Measurements from ENCODE around the gene MPEG1.

Gene MPEG1

DNA sequence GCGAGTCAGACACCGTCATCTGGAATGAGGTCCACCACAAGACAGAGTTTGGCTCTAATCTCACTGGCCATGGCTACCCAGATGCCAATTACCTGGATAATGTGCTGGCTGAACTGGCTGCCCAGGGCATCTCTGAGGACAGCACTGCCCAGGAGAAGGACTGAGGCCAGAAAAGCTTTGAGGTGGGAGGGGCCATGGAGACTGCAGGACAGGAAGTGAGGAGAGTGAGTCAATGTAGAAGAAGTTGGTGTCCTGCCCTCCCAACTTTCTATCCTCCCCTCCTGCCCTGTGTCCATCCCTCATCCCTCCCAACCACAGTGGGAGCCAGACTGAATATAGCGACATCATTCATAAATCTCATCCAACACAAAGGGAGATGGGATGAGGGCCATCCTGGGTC lies 8.0 kb downstream of the MPEG1 start:
- no peak for DNase-seq (ENCODE audit: low spot score)
- TF ChIP-seq CTCF (IDR thresholded peaks at IDR 0.05; ENCODE audit: extremely low read depth, insufficient read depth, missing control alignments), result no peak
- in situ Hi-C loops (cut with MboI; ENCODE audit: low pct_unique_long_range_greater_than_20kb, low sequenced_read_pairs, unreplicated experiment), result no loop called here

DNA sequence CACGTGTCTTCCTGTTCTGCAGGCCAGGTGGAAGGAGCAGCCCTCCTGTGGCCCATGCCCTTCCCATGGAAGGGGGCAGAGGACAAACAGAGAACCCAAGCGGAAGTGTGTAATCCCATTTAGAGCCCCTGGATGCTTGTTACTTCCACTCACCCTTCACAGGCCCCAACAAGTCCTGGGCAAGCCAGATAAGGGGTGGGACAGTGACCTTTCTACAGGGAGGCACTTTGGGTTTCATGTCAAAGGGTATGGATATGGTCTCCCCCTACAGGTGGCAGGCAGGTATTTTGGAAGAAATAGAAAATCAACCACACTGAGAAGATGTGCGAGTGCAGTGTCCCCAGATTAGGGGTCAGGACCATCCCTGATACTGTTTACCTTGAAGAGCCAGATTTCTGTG lies 11.4 kb downstream of the MPEG1 start:
- in situ Hi-C loops (cut with MboI; ENCODE audit: low pct_unique_long_range_greater_than_20kb, low sequenced_read_pairs, unreplicated experiment), result no loop called here
- peak; percentile 47 for TF ChIP-seq CTCF (IDR thresholded peaks at IDR 0.05; ENCODE audit: extremely low read depth, insufficient read depth, missing control alignments)
- DNase-seq (ENCODE audit: low spot score), result no peak

GRCh38 chr11:59200423-59200746 lies 12.3 kb downstream of the MPEG1 start:
- no peak for TF ChIP-seq CTCF (IDR thresholded peaks at IDR 0.05; ENCODE audit: extremely low read depth, insufficient read depth, missing control alignments)
- DNase-seq (ENCODE audit: low spot score), result no peak
- in situ Hi-C loops (cut with MboI; ENCODE audit: low pct_unique_long_range_greater_than_20kb, low sequenced_read_pairs, unreplicated experiment), result no loop called here

DNA sequence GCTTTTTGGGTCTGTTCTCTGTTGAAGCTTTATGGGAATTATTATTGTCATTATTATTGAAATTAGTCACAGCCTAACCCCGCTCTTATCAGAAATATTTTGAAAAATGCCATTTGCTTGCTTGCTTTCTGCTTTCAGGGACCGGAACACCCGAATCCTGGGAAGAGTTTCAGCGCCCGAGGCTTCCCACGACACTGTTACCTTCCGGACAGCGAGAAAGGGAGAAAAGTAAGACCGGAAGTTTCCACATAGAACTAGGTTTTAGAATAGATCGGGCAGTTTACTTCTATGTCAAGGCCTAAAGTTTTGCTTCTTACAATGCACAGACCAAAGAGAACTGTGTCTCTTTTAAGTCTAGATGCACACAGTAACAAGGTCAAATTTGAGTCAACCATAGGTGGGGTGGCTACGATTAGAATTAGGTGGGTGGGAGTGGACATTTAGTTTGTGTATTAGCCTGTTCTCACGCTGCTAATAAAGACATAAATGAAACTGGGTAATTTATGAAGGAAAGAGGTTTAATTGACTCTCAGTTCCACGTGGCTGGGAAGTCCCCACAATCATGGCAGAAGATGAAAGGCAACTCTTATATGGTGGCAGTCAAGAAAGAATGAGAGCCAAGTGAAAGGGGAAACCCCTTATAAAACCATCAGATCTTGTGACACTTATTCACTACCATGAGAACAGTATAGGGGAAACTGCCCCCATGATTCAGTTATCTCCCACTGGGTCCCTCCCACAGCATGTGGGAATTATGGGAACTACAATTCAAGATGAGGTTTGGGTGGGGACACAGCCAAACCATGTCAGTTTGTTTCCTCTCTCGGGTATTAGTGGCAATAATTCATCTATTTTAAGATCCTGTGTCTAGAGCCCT lies 12.9 kb downstream of the MPEG1 start:
- no peak for TF ChIP-seq CTCF (IDR thresholded peaks at IDR 0.05; ENCODE audit: extremely low read depth, insufficient read depth, missing control alignments)
- in situ Hi-C loops (cut with MboI; ENCODE audit: low pct_unique_long_range_greater_than_20kb, low sequenced_read_pairs, unreplicated experiment), result no loop called here
- DNase-seq (ENCODE audit: low spot score), result peak; percentile 50

GRCh38 chr11:59198726-59199125 lies 14.0 kb downstream of the MPEG1 start:
- TF ChIP-seq CTCF (IDR thresholded peaks at IDR 0.05; ENCODE audit: extremely low read depth, insufficient read depth, missing control alignments), result no peak
- DNase-seq (ENCODE audit: low spot score), result no peak
- in situ Hi-C loops (cut with MboI; ENCODE audit: low pct_unique_long_range_greater_than_20kb, low sequenced_read_pairs, unreplicated experiment), result no loop called here

DNA sequence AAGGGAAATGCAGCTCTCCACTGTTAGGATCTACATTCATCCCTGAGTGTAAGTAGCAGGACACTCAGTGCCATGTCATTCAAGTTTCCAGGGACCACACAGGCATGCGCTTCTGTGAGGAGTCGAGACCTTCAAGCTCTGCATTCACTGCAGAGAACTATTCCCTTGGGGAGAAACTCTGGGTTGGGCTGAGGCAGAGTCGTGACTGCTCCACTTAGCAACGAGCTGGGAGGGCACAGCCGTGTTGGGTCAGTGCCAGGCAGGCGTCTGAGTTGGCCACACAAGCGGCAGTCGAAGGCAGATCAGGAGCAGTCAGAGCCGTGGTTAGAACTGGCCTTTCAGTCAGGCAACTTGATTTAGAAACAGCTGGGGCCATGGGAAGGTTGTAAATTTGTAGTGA lies 14.7 kb downstream of the MPEG1 start:
- DNase-seq (ENCODE audit: low spot score), result no peak
- TF ChIP-seq CTCF (IDR thresholded peaks at IDR 0.05; ENCODE audit: extremely low read depth, insufficient read depth, missing control alignments), result no peak
- in situ Hi-C loops (cut with MboI; ENCODE audit: low pct_unique_long_range_greater_than_20kb, low sequenced_read_pairs, unreplicated experiment), result no loop called here

Data from GM13977 (cell line).